GM18909 (cell line): ENCODE data around the gene SRL.
A peak's percentile ranks its signal among the peaks of the same experiment; 100 is the strongest.
"Not testable (repeated sequence)": the region's sequence is repeated elsewhere in the genome, so short reads cannot be mapped to it uniquely, and the experiment has no call there.

Experiments used
- ATAC-seq: cut with Tn5 transposase; IDR thresholded peaks from one replicate; pipeline ENCODE4 v1.9.1; 2021; ENCODE audit warnings: mild to moderate bottlenecking; ENCODE audit not compliant: unreplicated experiment, poor library complexity

The SRL gene

DNA sequence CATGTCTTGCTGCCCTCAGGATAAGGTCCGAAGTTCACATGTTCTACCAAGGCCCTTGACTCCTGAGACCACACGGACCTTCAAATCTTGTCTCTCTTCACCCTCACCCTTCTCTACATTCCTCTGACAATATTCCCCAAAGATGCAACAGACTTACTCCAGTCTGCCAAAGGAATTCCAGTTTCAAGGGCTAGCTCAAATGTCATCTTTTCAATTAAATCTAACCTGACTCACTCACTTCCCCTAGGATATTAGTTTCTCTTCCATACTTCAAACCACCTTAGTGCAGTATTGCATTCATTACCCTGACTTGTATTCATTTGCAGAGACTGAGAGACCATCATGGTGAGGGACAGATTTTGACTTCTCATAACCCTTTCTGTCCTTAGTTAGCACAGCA lies 66.0 kb downstream of the SRL start:
- no peak for ATAC-seq

DNA sequence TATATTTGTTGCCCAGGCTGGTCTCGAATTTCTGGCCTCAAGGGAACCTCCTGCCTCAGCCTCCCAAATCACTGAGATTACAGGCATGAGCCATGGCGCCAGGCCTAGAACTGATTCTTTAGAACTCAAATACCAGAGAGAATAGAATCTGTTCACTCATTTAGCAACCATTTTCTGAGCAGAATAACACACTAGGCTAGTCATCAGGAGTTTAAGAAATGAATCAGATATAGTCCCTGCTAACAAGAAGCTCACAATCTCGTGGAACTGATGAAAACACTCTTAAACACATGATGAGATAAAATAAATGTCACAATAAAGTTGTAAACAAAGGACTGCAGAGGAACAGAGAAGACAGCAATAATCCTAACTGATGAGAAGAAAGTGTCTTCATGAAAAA lies 69.8 kb downstream of the SRL start:
- ATAC-seq = no peak

DNA sequence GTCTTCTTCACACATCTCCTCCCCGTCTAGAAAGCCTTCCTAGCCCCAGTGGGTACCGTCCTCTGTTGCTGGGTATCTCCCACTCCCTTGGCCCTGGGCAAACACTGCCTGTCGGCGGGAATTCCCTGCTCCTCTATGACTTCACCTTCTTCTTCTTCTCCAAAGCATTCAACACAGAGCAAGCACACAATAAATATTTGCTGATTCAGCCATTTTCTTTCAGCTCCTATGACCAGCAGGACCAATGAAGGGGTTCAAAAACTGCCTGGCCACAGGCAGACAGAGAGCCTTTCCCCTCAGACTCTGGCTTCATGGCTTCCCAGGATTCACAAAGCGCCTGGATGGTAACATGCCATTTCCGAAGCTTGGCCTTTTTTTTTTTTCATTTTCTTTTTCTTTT lies 72.5 kb downstream of the SRL start:
- ATAC-seq = no peak

- ATAC-seq = no peak
Observed at GRCh38 chr16:4166821-4167220, 75.1 kb downstream of the SRL start.

GRCh38 chr16:4160658-4161430 lies 81.0 kb downstream of the SRL start:
- ATAC-seq = no peak

DNA sequence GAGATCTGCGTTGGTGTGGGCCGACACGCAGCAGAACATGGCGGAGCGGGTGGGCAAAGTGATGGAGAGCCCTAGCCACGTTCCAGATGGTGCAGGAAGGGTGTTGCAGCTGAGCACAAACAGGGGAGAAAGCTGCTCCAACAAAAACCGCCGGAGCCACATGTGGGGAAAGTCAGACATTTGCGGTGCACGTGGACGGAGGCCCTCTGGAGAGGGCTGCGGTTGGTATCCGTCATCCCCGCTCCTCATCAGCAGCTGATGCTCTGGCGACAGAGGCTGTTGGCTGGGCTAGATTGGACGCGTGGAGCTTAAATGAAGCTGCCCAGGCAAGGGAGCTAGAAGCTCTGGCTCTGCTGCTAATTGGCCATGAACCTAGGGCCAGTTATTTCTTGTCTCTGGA lies 82.2 kb downstream of the SRL start:
- no peak for ATAC-seq

DNA sequence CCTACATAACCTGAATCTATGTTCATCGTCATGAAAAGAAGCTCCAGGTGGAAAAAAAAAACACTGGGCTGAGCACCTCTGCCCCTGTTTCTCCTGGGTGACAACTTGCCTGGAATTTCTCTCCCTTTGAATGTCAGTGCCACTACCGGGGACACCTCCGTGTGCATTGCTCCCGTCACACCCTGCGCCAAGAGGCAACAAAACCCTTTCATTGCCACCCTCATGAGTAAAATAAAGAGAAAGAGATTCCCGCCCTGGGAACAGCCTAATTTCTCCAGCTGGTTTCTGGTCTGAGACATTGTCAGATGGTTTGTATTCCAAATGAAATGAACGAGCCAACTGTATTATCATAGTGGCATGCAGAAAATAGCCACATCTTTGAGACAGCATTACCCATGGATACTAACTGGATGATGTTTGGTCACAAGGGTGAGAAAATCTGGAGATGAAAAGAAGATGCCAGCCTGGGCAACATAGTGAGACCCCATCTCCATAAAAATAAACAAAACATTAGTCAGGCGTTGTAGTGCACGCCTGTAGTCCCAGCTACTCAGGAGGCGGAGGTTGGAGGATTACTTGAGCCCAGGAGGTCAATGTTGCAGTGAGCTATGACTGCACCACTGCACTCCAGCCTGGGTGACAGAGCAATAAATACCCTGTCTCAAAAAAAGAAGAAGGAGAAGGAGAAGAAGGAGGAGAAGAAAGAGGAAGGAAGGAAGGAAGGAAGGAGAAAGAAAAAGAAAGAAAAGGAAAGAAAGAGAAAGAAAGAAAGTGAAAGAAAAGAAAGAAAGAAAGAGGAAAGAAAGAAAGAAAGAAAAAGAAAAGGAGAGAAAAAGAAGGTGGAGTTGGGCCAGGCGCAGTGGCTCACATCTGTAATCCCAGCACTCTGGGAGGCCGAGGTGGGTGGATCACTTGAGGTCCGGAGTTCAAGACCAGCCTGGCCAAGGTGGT lies 83.5 kb downstream of the SRL start:
- no peak for ATAC-seq

- ATAC-seq = no peak
Observed at GRCh38 chr16:4157376-4157825, 84.5 kb downstream of the SRL start.

GRCh38 chr16:4156503-4156902 lies 85.4 kb downstream of the SRL start:
- ATAC-seq = not testable (repeated sequence)

DNA sequence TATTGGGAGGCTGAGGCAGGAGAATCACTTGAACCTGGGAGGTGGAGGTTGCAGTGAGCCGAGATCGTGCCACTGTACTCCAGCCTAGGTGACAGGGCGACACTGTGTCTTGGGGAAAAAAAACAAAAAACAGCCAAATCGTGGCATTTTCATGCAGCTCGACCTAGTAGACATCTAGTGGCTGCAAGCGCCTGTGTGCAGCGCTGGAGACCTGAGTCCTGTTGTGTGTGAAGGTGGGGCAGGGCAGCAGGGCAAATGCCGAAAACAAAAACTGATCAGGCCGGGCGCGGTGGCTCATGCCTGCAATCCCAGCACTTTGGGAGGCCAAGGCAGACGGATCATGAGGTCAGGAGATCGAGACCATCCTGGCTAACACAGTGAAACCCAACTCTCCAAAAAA lies 88.5 kb downstream of the SRL start:
- not testable (repeated sequence) for ATAC-seq

- no peak for ATAC-seq
Observed at GRCh38 chr16:4152267-4152666, 89.6 kb downstream of the SRL start.

- ATAC-seq = no peak
Observed at GRCh38 chr16:4147236-4147635, 94.6 kb downstream of the SRL start.

- ATAC-seq = peak; percentile 52
Observed at GRCh38 chr16:4142268-4142667, 99.6 kb downstream of the SRL start.

DNA sequence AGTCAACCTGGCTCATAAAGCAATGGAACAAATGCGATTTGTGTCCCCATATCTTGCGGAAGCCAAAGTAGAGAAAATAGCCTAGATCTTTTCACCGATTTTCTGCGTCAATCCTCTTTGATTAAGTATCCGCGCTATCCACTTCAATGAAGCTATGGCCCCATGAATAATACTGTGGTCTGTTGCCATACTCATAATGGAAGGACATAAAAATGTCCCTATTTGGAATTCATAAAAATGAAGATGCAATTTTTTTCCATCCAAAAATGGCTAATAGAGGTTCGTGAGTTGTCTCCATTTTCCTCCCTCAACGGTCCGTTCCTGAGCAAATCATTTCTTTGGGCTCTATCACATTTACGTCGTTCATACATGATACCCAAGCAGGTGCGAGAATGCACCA lies 100.3 kb downstream of the SRL start:
- ATAC-seq = no peak

- ATAC-seq = no peak
Observed at GRCh38 chr16:4140652-4141051, 101.2 kb downstream of the SRL start.

- ATAC-seq = no peak
Observed at GRCh38 chr16:4139968-4140367, 101.9 kb downstream of the SRL start.
